HFF-Myc (cell line): ENCODE data around the gene GPR161.
"Not testable (repeated sequence)": the region's sequence is repeated elsewhere in the genome, so short reads cannot be mapped to it uniquely, and the experiment has no call there.

ENCODE experiments used
- DNase-seq: peaks from one replicate; pipeline ENCODE4 v3.0.0-alpha.2; 2011; ENCODE audit warnings: low read depth; ENCODE audit errors: extremely low read depth
- H3K4me3 ChIP-seq: replicated peaks from 2 replicates; pipeline ENCODE4 v1.5.1; 2011; ENCODE audit warnings: low read depth, mild to moderate bottlenecking, control low read depth, low read length
- TF ChIP-seq, protein P1 (sequence below): IDR thresholded peaks from 2 replicates; pipeline ENCODE4 v1.5.1; 2012; ENCODE audit warnings: mild to moderate bottlenecking, low read depth, low read length, control low read depth; ENCODE audit errors: missing control alignments

GPR161 gene

DNA sequence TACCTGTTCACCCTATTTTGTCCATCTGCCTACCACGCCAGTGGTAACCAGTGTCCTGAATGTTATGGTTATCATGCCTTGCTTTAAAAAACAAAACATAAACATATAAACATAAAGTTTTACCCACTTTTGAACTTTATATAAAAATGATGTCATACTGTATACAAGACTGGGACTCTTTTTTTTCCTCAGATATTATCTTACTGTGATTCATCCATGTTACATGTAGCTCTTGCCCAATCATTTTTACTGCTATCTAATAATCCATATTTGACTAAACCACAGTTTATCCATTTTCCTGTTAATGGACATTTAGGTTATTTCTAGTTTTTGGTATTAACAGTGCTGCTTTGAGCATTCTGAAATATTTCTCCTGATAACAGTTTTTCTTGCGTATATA, 78.8 kb downstream of the GPR161 start:
- no peak overlapping the region for H3K4me3 ChIP-seq
- TF ChIP-seq, protein P1, sequence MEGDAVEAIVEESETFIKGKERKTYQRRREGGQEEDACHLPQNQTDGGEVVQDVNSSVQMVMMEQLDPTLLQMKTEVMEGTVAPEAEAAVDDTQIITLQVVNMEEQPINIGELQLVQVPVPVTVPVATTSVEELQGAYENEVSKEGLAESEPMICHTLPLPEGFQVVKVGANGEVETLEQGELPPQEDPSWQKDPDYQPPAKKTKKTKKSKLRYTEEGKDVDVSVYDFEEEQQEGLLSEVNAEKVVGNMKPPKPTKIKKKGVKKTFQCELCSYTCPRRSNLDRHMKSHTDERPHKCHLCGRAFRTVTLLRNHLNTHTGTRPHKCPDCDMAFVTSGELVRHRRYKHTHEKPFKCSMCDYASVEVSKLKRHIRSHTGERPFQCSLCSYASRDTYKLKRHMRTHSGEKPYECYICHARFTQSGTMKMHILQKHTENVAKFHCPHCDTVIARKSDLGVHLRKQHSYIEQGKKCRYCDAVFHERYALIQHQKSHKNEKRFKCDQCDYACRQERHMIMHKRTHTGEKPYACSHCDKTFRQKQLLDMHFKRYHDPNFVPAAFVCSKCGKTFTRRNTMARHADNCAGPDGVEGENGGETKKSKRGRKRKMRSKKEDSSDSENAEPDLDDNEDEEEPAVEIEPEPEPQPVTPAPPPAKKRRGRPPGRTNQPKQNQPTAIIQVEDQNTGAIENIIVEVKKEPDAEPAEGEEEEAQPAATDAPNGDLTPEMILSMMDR: no peak
- DNase-seq: no peak

DNA sequence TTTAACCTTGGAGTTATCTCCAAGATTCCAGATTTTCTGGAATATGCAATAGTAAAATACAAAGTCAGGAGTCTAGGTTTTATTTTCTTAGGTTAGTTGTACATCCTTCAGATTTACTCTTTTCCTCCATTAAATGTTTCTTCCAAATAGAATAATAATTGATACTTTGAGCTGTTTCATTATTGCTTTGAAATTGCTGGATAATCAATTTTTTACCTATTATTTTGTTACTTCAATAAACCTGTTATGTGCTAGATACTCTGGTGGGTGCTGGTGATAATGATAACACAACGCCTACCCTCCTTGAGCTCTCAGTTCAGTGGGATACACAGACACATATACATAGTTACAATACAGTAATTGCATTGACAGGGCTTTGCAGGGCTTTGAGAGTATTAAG, 79.4 kb downstream of the GPR161 start:
- DNase-seq: no peak
- no peak overlapping the region for H3K4me3 ChIP-seq
- TF ChIP-seq, protein P1: no peak

DNA sequence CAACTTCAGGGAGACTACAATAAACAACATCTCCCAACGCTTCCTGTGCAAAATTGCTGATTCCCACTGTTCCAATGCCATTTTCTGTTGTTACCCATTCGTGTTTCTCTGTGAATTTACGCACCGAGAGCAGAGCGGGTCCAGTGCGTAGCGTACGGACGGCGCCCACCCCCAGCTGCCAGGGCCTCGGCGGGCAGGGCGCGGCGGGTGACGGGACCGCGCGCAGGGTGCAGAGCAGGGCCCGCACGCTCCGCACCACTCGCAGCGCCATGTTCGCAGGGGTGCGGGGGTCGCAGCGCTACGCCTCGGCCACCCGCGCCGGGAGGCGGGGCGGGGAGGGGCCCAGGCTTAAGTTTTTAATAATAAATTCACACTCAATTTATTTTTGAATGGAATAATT, 80.6 kb downstream of the GPR161 start:
- DNase-seq, H3K4me3 ChIP-seq: not testable (repeated sequence)

DNA sequence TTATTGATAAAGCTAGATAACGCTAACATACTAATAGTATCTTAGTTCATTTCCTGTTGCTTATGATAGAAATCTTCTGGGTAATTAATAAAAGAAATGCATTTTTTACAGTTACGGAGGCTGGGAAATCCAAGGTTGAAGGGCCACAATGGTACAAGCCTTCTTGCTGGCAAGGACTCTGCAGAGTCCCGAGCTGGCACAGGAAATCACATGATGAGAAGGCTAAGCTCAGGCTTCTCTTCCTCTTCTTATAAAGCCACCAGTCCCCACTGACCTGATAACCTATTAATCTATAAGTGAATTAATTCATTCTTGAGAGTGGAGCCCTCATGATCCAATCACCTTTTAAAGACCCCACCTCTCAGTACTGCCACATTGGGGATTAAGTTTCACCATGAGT, 82.6 kb downstream of the GPR161 start:
- DNase-seq: no peak
- TF ChIP-seq, protein P1: no peak
- H3K4me3 ChIP-seq: no peak overlapping the region

DNA sequence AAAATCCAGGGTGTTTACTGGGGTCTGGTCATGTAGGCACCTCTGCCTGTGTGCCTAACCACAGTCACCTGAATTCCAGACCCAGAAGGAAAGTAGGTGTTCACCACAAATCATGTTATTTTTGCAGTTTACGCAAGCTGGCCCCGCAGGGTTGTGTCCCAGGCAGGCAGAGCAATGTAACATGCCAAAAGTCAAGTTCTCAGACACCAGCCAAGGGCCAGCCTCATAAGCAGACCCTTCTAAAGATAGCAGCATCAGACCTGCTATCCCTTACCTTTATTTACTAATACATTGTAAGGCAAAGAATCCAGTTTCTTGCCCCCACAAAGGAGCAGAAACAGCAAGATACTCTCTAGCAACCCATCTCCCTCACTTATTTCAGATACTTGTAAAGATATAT, 83.0 kb downstream of the GPR161 start:
- no peak for DNase-seq
- H3K4me3 ChIP-seq: no peak overlapping the region
- TF ChIP-seq, protein P1: no peak

DNA sequence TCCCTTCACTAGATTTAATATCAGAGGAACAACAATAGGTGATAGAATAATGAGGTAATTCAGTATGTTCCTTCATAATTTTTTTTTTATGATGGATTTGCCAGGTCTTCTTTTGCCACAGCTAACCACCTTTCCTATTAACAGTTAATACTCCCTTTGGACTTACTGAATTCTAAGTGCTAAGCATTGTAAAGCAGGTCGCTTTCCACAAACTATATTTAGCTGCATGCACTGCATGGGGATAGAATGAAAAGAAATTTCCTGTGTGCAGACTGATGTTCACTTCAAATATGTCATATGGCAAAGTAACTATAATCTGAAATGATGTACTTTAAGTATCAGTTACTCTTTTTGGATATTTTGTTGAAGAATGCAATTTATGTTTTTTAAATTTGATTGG, 85.8 kb downstream of the GPR161 start:
- H3K4me3 ChIP-seq: no peak overlapping the region
- TF ChIP-seq, protein P1: no peak

DNA sequence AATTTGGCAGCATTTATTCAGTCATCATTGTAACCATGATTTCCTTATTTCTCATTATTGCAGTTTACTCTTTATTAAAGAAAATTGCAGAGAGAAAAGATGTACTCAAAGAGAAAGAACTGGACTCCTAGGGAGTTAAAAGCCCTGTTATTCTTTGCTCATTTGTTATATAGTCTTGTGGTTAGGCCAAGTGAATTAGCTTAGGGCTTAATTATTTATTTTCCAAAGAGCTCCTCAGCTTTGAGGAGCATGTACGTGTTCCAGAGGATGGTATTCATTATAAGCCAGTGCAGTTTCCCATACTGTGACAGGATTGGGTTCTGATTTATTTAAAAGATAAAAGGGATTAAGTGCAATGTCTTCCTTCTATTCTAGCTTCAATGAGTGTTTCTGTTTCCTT, 86.4 kb downstream of the GPR161 start:
- DNase-seq: no peak
- TF ChIP-seq, protein P1: no peak
- no peak overlapping the region for H3K4me3 ChIP-seq

More for the DNA sequence above, 85.8 kb downstream of the GPR161 start:
- DNase-seq: no peak
